GM12873 (cell line): ENCODE results near the gene ST6GALNAC5.

Experiments used
- TF ChIP-seq, protein P1 (sequence below): IDR thresholded peaks from 2 replicates; pipeline ENCODE4 v1.5.1; 2012; ENCODE audit warnings: low read depth, mild to moderate bottlenecking, moderate library complexity, low read length, control low read depth; ENCODE audit not compliant: insufficient read depth; ENCODE audit errors: missing control alignments

Gene ST6GALNAC5

DNA sequence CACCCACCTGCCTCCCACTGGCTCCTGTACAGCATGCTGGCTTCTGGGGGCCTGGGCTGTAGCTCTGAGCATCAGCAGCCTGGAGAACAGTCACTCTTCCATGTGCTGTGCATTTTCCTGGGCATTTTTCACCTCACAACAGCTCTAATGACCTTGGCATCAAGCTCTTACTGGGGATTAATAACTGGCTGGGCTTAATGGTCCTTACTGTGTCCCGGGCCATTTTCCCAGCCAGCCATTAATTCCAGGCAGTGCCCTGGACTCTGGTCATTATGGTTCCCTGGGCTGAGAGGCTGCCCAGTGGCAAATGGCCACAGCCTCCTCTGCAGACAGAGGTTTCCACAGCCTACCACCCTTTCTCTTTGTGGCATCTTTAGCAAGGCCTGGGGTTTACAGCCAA lies 171.8 kb downstream of the ST6GALNAC5 start:
- TF ChIP-seq, protein P1, sequence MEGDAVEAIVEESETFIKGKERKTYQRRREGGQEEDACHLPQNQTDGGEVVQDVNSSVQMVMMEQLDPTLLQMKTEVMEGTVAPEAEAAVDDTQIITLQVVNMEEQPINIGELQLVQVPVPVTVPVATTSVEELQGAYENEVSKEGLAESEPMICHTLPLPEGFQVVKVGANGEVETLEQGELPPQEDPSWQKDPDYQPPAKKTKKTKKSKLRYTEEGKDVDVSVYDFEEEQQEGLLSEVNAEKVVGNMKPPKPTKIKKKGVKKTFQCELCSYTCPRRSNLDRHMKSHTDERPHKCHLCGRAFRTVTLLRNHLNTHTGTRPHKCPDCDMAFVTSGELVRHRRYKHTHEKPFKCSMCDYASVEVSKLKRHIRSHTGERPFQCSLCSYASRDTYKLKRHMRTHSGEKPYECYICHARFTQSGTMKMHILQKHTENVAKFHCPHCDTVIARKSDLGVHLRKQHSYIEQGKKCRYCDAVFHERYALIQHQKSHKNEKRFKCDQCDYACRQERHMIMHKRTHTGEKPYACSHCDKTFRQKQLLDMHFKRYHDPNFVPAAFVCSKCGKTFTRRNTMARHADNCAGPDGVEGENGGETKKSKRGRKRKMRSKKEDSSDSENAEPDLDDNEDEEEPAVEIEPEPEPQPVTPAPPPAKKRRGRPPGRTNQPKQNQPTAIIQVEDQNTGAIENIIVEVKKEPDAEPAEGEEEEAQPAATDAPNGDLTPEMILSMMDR: no peak

DNA sequence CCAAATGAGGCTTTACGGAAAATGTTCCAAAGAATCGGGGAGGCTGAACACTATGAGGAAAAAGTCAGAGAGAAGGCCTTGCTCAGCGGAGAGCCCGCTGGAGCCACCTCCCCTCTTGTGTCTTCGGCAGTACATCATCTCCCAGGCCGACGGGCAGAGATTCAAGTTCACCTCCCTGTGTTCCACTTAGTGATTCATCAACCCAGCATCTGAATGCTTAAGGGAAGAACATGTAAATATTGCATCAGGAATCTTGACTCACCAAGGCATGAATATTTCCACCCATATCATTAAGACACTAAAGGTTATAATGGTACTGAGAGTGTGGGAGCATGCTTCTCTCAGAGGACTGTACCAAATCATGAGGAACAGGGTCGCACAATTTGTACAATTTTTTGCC lies 172.5 kb downstream of the ST6GALNAC5 start:
- TF ChIP-seq, protein P1: no peak

DNA sequence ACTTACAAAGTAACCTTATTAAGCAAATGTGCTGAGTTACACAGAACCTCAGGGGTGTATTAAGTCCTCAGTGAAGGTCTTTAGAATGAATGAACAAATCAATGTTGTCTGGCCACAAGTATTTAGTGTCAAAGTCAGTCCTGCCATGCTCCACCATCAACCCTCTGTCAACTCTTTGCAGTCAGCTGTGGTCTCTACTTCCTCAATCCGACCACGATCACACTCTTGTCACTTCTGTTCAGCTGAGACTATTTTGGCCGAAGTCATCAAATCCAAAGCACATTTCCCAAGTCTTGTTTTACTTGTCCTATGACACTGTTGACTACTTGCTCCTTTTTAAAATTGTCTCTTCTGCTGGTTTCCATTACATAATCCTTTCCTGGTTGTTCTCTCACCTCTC lies 173.5 kb downstream of the ST6GALNAC5 start:
- TF ChIP-seq, protein P1: no peak

DNA sequence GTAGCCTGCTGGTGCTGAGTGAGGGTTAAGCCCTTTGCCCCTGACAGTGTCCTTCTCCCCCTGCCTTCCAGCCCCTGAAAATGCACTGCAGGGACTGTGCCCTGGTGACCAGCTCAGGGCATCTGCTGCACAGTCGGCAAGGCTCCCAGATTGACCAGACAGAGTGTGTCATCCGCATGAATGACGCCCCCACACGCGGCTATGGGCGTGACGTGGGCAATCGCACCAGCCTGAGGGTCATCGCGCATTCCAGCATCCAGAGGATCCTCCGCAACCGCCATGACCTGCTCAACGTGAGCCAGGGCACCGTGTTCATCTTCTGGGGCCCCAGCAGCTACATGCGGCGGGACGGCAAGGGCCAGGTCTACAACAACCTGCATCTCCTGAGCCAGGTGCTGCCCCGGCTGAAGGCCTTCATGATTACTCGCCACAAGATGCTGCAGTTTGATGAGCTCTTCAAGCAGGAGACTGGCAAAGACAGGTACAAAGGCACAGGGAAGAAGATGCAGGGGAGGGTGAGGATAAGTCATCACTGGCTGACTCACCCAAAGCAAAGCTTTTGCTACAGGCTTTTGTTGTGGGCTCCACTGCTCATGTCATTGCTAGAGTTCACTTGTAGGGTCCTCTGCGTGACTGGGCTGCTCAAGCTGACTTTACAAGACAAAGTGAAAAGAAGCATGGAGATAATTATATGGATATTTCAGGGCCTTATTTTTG lies 177.0 kb downstream of the ST6GALNAC5 start:
- TF ChIP-seq, protein P1: no peak

DNA sequence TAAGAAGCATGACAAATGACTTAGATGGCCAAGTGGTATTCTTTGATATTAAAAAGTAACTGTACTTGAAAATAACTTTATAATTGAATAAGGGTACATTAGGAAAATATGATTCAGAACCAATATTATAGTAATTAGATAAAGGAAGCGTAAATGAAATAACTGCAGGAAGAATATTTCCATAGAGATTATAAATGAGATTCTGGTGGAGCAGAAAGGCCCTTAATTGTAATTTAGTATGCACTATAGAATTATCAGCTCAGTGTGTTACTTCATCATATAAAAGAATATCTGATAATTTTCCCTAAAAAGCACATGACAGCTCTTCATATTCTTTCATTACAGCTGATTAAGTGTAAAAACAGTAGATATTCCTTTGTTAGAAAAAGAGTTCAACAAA lies 180.3 kb downstream of the ST6GALNAC5 start:
- TF ChIP-seq, protein P1: no peak

DNA sequence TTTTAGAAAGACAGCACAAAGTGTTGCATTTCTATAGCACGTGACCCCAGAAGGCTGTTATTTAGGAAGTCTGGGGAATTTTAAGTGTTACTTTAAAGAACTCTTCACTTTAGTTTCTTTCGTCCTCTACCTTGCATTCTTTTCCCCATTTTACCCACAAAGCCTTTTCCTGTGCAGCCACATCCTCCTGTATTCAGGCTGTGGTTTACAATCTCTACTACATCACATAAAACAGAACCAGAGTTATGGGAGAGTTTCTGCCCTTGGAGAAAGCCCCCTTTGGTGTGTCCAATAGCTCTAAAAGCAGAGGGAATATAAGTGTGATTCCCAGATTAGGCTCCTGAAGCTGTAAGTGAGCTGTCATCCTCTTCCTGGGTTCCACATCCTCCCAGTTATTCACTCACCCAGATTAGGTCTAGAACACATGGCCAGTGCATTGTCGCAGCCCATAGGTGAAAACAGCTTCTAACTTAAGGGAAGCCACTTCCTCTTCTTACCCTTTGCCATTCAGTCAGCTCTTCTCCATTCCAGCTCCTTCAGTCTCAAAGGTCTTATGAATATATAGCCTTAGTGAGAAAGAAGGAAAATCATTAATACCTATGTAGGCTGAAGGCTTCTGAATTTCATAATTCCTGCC lies 180.8 kb downstream of the ST6GALNAC5 start:
- TF ChIP-seq, protein P1: no peak

DNA sequence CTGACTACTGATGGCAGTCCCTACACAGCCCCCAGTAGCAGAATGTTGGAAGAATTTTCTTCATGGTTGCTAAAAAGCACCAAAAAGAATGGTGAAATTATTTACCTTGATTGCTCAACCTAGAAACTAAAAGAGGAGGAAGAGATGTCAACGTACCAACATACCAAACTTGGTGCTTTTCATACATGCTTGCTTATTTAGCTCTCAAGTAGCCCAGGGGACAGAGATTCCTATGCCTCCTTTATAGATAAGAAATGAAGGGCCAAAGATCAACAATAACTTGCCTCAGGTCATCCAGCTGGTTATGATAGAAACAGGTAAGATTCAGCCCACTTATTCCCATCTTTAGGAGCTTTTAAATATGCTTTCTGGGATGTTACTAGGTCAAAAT lies 181.3 kb downstream of the ST6GALNAC5 start:
- TF ChIP-seq, protein P1: no peak
